HT-29 (cell line): ENCODE data around the gene CACNG1. TPM values are rescaled to one million over a fixed set of nuclear protein-coding genes. Genes with fewer than 3 reads are reported as not detected.
"Not testable (repeated sequence)": the region's sequence is repeated elsewhere in the genome, so short reads cannot be mapped to it uniquely, and the experiment has no call there.

ENCODE experiments used
- DNase-seq: peaks from one replicate; pipeline ENCODE4 v3.0.0-alpha.2; 2015; ENCODE audit warnings: low spot score
- total RNA-seq: library from RNA; depleted of rRNA; stranded (reverse); fragments of >200 nt; shearing (Covaris generic); gene quantifications from 2 replicates; pipeline ENCODE4 v1.2.3, GENCODE V29; 2014

The CACNG1 gene
- total RNA-seq, 1 experiment from 2014 or later, result not detected

GRCh38 chr17:67025216-67025792 lies 19.1 kb upstream of the CACNG1 start:
- peak; percentile 85 for DNase-seq

DNA sequence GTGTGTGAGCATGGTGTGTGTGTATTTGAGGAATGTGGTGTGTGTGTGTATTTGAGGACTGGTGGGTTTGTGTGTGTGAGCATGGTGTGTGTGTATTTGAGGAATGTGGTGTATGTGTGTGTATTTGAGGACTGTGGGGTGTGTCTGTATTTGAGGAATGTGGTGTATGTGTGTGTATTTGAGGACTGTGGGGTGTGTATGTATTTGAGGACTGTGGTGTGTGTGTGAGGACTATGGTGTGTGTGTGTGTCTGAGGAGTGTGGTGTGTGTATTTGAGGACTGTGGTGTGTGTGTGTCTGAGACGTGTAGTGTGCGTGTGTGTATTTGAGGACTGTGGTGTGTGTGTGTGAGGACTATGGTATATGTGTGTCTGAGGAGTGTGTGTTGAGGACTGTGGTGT lies 18.0 kb upstream of the CACNG1 start:
- no peak for DNase-seq

DNA sequence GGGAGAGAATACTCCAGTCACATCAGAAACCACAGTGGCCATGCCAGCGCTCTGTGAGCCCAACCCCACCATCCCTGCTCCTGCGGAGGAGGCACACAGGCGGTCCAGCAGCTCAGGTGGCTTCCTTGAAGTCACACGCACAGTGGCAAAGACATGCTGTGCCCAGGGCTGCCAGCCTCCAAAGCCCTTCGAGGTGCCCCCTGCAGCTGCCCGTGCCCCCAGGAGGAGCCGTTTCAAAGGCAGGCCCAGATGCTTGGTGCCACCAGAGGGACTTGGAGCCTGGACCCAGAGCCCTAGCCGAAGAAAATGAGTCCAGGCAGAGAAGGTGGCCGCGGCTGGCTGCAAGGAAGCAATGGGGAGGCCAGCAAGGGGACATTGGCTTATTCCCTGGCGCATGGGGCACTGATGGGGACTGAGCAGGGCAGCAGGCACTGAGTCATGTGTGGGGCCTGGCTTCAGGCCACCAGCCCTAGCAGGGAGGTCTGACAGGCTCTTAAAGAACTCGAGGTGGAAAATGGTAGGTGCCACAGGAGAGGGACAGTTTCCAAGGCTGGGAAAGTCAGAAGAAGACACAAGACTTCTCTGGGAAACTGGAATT lies 17.2 kb upstream of the CACNG1 start:
- DNase-seq, result no peak

- no peak for DNase-seq
Measured at GRCh38 chr17:67030641-67031040, 13.7 kb upstream of the CACNG1 start.

DNA sequence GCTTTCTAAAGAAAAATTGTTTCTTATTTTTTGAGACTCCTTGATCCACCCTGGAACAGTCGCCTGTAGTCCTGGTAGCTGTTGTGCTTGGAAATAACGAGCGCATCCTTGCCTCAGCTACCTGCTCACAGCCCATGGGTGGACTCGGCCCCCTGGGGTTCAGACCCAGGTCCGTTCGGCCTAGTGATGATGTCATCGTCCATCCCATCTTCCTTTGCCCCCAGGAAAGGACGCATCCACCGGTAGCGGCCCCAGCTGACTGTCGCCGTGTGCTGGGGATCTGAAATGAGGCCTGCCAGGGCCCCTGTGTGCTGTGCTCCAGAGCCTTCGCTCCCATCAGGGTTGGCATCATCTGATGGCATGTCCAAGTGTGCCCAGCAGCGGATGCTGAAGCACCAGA lies 12.0 kb upstream of the CACNG1 start:
- DNase-seq, result no peak

DNA sequence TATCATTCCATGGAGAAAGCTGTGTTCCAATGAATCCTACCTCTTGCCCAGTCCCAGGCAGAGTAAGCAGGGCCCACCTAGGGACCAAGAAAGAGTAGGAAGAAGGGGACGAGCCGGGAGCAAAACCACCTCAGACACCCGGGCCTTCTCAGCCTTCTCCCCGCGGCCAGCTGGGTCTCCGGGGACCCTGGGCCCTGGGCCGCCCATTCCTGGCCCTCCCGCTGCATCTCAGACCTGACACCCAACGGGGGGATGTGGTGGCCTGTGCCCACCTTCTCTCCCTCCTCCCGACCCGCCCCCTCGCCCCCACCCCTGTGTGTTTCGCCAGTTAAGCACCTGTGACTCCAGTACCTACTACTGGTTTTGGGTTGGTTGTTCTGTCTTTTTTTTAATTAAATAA lies 11.4 kb upstream of the CACNG1 start:
- DNase-seq, result no peak

DNA sequence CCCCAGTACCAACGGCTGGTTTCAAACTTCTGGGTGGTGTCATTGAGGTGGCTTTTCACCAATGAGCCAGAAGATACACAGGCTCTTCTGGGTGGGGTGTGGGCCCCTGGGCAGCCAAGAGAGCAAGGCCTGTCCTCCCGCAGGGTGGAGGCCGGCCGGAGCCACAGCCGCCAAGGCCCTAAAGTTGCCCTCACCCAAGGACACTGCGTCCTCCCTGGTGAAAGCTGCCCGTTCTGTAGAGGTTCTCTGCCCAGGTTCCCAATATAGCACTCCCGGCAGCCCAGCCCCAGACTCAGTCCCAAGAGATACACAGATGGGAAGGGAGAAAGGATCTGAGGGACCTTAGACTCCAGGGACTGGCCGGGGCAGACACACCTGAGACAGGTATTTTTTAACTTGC lies 10.7 kb upstream of the CACNG1 start:
- DNase-seq, result no peak

- no peak for DNase-seq
Measured at GRCh38 chr17:67035131-67036083, 8.9 kb upstream of the CACNG1 start.

DNA sequence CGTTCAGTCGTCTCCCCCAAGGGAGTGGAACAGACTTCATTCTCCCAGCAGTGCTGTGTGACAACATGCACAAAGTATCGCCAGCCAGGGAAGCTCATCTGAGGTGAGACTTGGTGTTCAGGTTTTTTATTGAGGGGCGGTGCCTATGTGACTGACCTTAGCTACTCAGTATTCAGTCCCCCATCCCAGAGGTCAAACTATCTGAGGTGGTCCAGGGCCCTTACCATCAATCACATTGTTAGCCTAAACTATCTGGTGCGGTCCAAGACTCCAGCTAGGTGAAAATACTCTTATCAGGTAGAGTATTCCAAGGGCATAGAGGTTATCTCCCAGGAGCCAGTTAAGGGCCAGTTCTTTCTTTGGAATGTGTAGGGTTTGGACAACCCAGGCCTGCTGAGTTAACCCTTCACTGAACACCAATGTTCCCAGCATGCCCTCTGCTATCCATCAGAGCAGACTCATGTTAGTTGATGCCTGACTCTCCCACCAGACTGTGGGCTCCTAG lies 5.4 kb upstream of the CACNG1 start:
- DNase-seq, result no peak

- no peak for DNase-seq
Measured at GRCh38 chr17:67040652-67041051, 3.7 kb upstream of the CACNG1 start.

GRCh38 chr17:67041119-67041518 lies 3.2 kb upstream of the CACNG1 start:
- DNase-seq, result not testable (repeated sequence)

DNA sequence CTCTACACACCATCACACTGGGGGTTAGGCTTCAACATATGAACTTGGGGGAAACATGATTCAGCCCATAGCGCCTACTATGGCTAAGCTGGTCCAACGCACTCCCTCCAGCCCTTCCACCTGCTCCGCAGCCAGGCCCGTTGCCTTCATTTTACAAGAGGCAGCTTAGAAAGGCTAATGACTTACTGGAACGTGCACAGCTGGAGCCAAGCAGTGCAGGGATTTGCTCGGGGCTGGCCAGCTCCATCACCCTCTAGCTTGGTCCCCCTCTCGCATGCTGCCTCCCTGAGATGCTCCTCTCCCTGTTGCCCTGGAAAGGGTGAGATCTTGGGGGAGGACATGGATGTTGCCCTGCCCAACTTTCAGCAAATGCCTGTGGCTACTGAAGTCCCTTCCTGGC lies 2.8 kb upstream of the CACNG1 start:
- DNase-seq, result no peak

GRCh38 chr17:67041941-67042899 lies 2.1 kb upstream of the CACNG1 start:
- no peak for DNase-seq

GRCh38 chr17:67043283-67043682 lies 1.1 kb upstream of the CACNG1 start:
- DNase-seq, result peak; percentile 36

DNA sequence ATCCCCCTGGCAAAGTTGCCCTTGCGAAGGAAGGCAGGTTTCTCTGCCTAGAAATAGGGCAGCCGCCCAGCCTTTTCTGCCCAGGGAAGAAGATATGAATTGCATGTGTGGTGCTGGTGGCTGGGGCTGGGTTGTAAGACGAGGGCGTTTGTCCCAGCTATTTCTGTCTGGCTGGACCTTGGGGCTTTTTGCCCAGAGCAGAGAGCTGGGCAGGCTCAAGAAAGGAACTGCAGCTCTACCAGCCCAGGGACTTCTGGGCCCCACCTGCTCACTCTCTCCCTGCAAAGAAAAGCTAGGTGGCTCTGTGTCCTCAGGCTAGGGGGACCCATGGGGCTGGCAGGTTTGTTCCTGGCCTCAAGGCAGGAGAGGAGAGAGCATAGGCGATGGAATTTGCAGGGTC lies 586 bp downstream of the CACNG1 start:
- no peak for DNase-seq

DNA sequence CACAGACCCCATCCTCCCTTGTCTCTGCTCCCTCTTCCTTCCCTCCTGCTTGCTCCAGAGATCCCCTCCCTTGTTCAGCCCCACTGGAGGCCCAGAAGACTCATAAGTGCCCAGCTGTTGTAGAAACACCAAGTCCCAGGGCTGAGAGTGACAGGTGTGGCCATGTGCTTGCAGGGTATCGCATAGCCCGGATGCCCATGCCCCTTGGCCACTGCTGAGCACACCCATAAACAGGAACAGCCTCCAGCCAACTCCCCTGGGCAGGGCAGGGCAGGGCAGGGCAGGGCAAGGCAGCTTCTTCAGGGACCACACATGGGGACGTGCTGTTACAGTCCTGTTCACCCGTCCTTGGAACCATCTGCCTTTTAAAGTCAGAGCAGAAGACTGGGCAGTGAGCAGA lies 2.0 kb downstream of the CACNG1 start:
- DNase-seq, result no peak

DNA sequence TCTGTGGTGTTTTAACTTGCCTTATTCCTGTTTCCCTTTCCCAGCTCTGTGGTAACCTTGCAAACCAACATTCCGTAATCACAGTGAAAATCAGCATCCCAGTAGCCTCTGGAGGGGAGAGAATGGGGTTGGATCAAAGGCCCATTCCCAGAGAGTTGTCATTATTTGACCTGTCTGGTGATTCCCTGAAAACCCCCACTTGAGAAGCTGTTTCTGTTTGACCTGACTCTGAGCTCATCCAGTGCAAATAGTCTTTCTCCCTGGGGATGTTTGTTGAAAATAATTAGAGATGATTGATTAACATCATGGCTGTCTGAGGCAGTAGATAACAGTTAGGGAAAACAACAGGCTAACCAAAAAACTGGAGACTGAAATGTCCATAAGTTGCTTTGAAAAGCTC lies 3.0 kb downstream of the CACNG1 start:
- DNase-seq, result no peak

- no peak for DNase-seq
Measured at GRCh38 chr17:67049025-67049739, 4.8 kb downstream of the CACNG1 start.

- DNase-seq, result no peak
Measured at GRCh38 chr17:67050066-67050465, 5.7 kb downstream of the CACNG1 start.

DNA sequence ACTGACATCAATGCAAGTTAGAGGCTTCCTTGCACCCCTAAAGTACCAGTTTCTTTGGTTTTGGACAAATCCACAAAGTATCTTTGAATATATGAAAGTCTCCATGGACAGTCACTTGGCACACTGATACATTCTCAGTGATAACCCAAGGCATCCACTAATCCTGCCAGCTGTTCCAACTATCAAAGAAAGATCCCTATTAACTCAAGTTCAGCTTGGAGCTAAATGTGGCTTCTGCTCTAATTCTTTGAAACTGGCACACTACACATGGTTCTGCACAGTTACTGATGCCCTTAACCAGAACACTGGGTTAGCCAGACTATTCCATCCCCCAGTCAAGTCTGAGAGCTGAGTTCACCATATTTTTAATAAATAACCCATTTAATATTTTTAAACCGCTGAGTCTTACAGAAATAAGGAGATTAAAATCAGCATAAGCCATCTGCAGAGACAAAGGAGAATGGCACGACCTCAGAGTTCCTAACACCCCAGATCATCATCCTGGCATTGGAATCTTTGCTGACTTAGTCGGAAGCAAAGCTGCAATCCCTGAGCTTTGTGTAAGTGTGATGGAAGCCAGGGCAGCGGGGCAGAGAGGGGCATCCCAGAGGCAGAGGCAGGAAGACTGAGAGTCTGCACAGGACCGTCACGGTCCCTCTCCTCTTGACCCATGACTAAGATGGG lies 6.3 kb downstream of the CACNG1 start:
- DNase-seq, result no peak
